Measurements from ENCODE around the gene OST4. TPM values are rescaled to one million over a fixed set of nuclear protein-coding genes. Genes with fewer than 3 reads are reported as not detected.

Gene OST4
- total RNA-seq, 1 donor from 2014 or later: 245 TPM

- H3K27ac Mint-ChIP-seq: peak overlapping the region; percentile 51
- H3K4me1 Mint-ChIP-seq (ENCODE audit: low read depth): peaks cover 6% of the 10 kb centered on the region
- no peaks in the 10 kb centered on the region for H3K9me3 Mint-ChIP-seq (ENCODE audit: low read depth)
- H3K36me3 Mint-ChIP-seq (ENCODE audit: insufficient read depth): no peaks in the 10 kb centered on the region
- no peak for DNase-seq (ENCODE audit: low spot score, unreplicated experiment)
- TF ChIP-seq, protein P1, sequence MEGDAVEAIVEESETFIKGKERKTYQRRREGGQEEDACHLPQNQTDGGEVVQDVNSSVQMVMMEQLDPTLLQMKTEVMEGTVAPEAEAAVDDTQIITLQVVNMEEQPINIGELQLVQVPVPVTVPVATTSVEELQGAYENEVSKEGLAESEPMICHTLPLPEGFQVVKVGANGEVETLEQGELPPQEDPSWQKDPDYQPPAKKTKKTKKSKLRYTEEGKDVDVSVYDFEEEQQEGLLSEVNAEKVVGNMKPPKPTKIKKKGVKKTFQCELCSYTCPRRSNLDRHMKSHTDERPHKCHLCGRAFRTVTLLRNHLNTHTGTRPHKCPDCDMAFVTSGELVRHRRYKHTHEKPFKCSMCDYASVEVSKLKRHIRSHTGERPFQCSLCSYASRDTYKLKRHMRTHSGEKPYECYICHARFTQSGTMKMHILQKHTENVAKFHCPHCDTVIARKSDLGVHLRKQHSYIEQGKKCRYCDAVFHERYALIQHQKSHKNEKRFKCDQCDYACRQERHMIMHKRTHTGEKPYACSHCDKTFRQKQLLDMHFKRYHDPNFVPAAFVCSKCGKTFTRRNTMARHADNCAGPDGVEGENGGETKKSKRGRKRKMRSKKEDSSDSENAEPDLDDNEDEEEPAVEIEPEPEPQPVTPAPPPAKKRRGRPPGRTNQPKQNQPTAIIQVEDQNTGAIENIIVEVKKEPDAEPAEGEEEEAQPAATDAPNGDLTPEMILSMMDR (IDR thresholded peaks at IDR 0.05; ENCODE audit: unreplicated experiment): no peak
- H3K4me3 Mint-ChIP-seq (ENCODE audit: low read depth): no peak overlapping the region
- no peaks in the 10 kb centered on the region for H3K27me3 Mint-ChIP-seq
Measured at GRCh38 chr2:27094353-27094984, 23.0 kb upstream of the OST4 start.

DNA sequence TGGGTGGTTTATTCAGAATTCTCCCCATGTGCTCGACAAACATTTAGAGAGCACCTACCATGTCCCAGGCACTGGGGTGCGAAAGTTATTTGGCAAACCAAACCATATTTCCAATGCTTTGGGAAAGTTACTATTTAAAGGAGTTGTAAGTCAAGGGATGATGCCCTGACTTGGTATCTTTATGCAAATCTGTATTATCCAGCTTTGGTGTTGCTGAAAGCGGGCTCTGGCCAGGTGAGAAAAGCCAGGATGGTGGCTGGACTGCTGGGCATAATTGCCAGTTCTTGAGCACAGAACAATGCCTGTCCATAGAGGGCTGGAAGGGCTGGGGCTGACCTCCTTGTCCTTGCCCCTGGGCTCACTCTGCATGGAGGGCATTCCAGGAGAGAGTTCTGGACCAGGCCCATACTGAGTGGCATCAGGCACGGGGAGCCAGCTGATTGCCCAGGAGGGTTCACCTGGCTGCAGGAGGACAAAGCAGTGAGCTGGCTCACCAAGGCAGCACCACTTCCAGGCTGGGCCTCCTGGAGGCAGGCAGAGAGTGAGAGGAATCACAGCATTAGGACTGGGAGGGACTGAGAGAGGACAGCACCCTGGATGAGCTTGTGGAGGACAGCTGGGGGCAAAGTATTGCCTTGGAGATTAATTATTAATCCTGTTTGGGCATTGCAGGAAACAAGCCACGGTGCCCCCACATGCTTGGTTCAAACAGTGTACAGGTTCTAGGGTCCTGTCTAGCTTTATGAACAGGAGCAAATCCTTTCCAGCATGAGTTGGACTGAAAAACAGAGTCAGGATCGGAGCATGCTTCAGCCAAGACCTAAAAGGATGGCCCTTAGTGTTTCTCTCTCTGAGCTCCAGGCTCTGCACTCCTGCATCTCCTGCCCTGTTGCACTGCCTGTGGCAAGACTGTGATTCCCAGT lies 22.2 kb upstream of the OST4 start:
- DNase-seq (ENCODE audit: low spot score, unreplicated experiment): no peak
- no peaks in the 10 kb centered on the region for H3K9me3 Mint-ChIP-seq (ENCODE audit: low read depth)
- no peaks in the 10 kb centered on the region for H3K36me3 Mint-ChIP-seq (ENCODE audit: insufficient read depth)
- H3K27me3 Mint-ChIP-seq: peaks cover 1% of the 10 kb centered on the region
- H3K4me1 Mint-ChIP-seq (ENCODE audit: low read depth): peaks cover 6% of the 10 kb centered on the region
- TF ChIP-seq, protein P1 (IDR thresholded peaks at IDR 0.05; ENCODE audit: unreplicated experiment): no peak
- H3K27ac Mint-ChIP-seq: peak overlapping the region; percentile 48
- H3K4me3 Mint-ChIP-seq (ENCODE audit: low read depth): no peak overlapping the region

GRCh38 chr2:27092696-27093429 lies 21.4 kb upstream of the OST4 start:
- Mint-ChIP-seq H3K9me3 (ENCODE audit: low read depth) (no peaks in the 10 kb centered on the region), H3K27ac (no peak overlapping the region), H3K36me3 (ENCODE audit: insufficient read depth) (no peaks in the 10 kb centered on the region), H3K4me3 (ENCODE audit: low read depth) (no peak overlapping the region), H3K4me1 (ENCODE audit: low read depth) (peaks cover 6% of the 10 kb centered on the region), H3K27me3 (peaks cover 5% of the 10 kb centered on the region)
- no peak for DNase-seq (ENCODE audit: low spot score, unreplicated experiment)
- TF ChIP-seq, protein P1 (IDR thresholded peaks at IDR 0.05; ENCODE audit: unreplicated experiment): no peak

- Mint-ChIP-seq H3K9me3 (ENCODE audit: low read depth) (no peaks in the 10 kb centered on the region), H3K4me3 (ENCODE audit: low read depth) (no peak overlapping the region), H3K27me3 (peaks cover 14% of the 10 kb centered on the region), H3K36me3 (ENCODE audit: insufficient read depth) (no peaks in the 10 kb centered on the region), H3K27ac (peak overlapping the region; percentile 43), H3K4me1 (ENCODE audit: low read depth) (peaks cover 8% of the 10 kb centered on the region)
- no peak for DNase-seq (ENCODE audit: low spot score, unreplicated experiment)
- TF ChIP-seq, protein P1 (IDR thresholded peaks at IDR 0.05; ENCODE audit: unreplicated experiment): no peak
Measured at GRCh38 chr2:27091746-27092695, 20.6 kb upstream of the OST4 start.

Data from progenitor cell of endocrine pancreas (in vitro differentiated cells).